Astrocyte of the spinal cord (primary cell): Measurements from ENCODE around the gene C5orf47.
A peak's percentile ranks its signal among the peaks of the same experiment; 100 is the strongest.
"Not testable (repeated sequence)": the region's sequence is repeated elsewhere in the genome, so short reads cannot be mapped to it uniquely, and the experiment has no call there.

Experiments used
- DNase-seq: peaks from one replicate; pipeline ENCODE4 v3.0.0; 2011; ENCODE audit warnings: low read depth, low spot score
- H3K4me3 ChIP-seq: 2 replicates; pipeline ENCODE4 v1.5.1; 2011; ENCODE audit warnings: low read depth, mild to moderate bottlenecking, low read length, moderate library complexity
- CTCF ChIP-seq: IDR thresholded peaks from 2 replicates; pipeline ENCODE4 v1.5.1; 2012; ENCODE audit warnings: low read depth, mild to moderate bottlenecking, low read length, inconsistent platforms
- in situ Hi-C: cut with HindIII; loops from 2 replicates; pipeline ENCODE4 v1.10.0; 2017; ENCODE audit warnings: low sequenced_read_pairs

Gene C5orf47

GRCh38 chr5:174000076-174000475 lies 11.1 kb downstream of the C5orf47 start:
- no peak overlapping the region for H3K4me3 ChIP-seq
- TF ChIP-seq CTCF = no peak
- in situ Hi-C loops = no loop called here
- no peak for DNase-seq

GRCh38 chr5:174003795-174004194 lies 14.8 kb downstream of the C5orf47 start:
- H3K4me3 ChIP-seq = no peak overlapping the region
- DNase-seq = no peak
- in situ Hi-C loops = no loop called here
- TF ChIP-seq CTCF = no peak

GRCh38 chr5:174008922-174009321 lies 20.0 kb downstream of the C5orf47 start:
- no peak for DNase-seq
- no peak overlapping the region for H3K4me3 ChIP-seq
- in situ Hi-C loops = no loop called here
- no peak for TF ChIP-seq CTCF

- H3K4me3 ChIP-seq = no peak overlapping the region
- no peak for TF ChIP-seq CTCF
- no peak for DNase-seq
- in situ Hi-C loops = no loop called here
Measured at GRCh38 chr5:174010365-174010764, 21.4 kb downstream of the C5orf47 start.

GRCh38 chr5:174011441-174011840 lies 22.5 kb downstream of the C5orf47 start:
- in situ Hi-C loops = no loop called here

GRCh38 chr5:174020069-174020927 lies 31.3 kb downstream of the C5orf47 start:
- in situ Hi-C loops, H3K4me3 ChIP-seq: not testable (repeated sequence)
- DNase-seq = peak; percentile 42
- TF ChIP-seq CTCF = peak; percentile 51

More at GRCh38 chr5:174011441-174011840, 22.5 kb downstream of the C5orf47 start:
- DNase-seq = no peak
- TF ChIP-seq CTCF = no peak
- H3K4me3 ChIP-seq = no peak overlapping the region
